Fibroblast of pulmonary artery (primary cell): ENCODE results near the gene ZNF814.

Source experiments
- DNase-seq: peaks from one replicate; pipeline ENCODE4 v3.0.0-alpha.2; 2010; ENCODE audit warnings: low read depth
- H3K4me3 ChIP-seq: replicated peaks from 2 replicates; pipeline ENCODE4 v1.5.1; 2011; ENCODE audit warnings: low read depth, mild to moderate bottlenecking, control low read depth, low read length, moderate library complexity
- CTCF ChIP-seq: IDR thresholded peaks from 2 replicates; pipeline ENCODE4 v1.5.1; 2011; ENCODE audit warnings: mild to moderate bottlenecking, control low read depth, low read length, inconsistent platforms; ENCODE audit errors: missing control alignments

Gene ZNF814

GRCh38 chr19:57807541-57807940, 81.3 kb downstream of the ZNF814 start:
- no peak for TF ChIP-seq CTCF
- DNase-seq: peak; percentile 64
- H3K4me3 ChIP-seq: no peak overlapping the region

- H3K4me3 ChIP-seq: peak overlapping the region; percentile 75
- DNase-seq: peak; percentile 83
- TF ChIP-seq CTCF: no peak
These were observed 85.1 kb downstream of the ZNF814 start for GRCh38 chr19:57803594-57804325.

GRCh38 chr19:57803265-57803593, 85.6 kb downstream of the ZNF814 start:
- H3K4me3 ChIP-seq: peak overlapping the region; percentile 75
- no peak for DNase-seq
- TF ChIP-seq CTCF: no peak

- no peak overlapping the region for H3K4me3 ChIP-seq
- TF ChIP-seq CTCF: no peak
- no peak for DNase-seq
These were observed 86.6 kb downstream of the ZNF814 start for GRCh38 chr19:57802269-57802668.

GRCh38 chr19:57800696-57801095, 88.1 kb downstream of the ZNF814 start:
- TF ChIP-seq CTCF: no peak
- DNase-seq: no peak
- H3K4me3 ChIP-seq: no peak overlapping the region
